DOHH2 (cell line): Measurements from ENCODE around the gene FDX1.

Experiments used
- H3F3A ChIP-seq: fragments of 200-600 bp; sonication (generic), shearing (Covaris generic); 2 replicates; pipeline ENCODE4 v1.6.0; 2016; ENCODE audit warnings: antibody characterized with exemption, mild to moderate bottlenecking; ENCODE audit not compliant: control insufficient read depth, insufficient read depth
- H3K27ac ChIP-seq: fragments of 200-600 bp; sonication (generic); 2 replicates; pipeline ENCODE4 v1.5.1; 2014; ENCODE audit warnings: low read depth, mild to moderate bottlenecking, low read length, moderate library complexity
- H3K27me3 ChIP-seq: fragments of 200-600 bp; sonication (generic); 2 replicates; pipeline ENCODE4 v1.6.1; 2014; ENCODE audit warnings: mild to moderate bottlenecking, low read length, mixed read lengths; ENCODE audit not compliant: control insufficient read depth
- H3K36me3 ChIP-seq: fragments of 200-600 bp; sonication (generic); 2 replicates; pipeline ENCODE4 v1.6.1; 2014; ENCODE audit warnings: mild to moderate bottlenecking, low read length, moderate library complexity, mixed read lengths; ENCODE audit not compliant: control insufficient read depth
- H3K4me1 ChIP-seq: fragments of 200-600 bp; sonication (generic); 2 replicates; pipeline ENCODE4 v1.6.1; 2014; ENCODE audit warnings: mild to moderate bottlenecking, low read length, mixed read lengths; ENCODE audit not compliant: control insufficient read depth
- H3K4me2 ChIP-seq: fragments of 200-600 bp; sonication (generic); 2 replicates; pipeline ENCODE4 v1.6.0; 2014; ENCODE audit warnings: mild to moderate bottlenecking, low read length, moderate library complexity
- H3K4me3 ChIP-seq: fragments of 200-600 bp; sonication (generic); 2 replicates; pipeline ENCODE4 v1.5.1; 2014; ENCODE audit warnings: mild to moderate bottlenecking, low read length, mixed read lengths
- H3K79me2 ChIP-seq: fragments of 200-600 bp; sonication (generic); 2 replicates; pipeline ENCODE4 v1.6.1; 2014; ENCODE audit warnings: mild to moderate bottlenecking, low read length, mixed read lengths; ENCODE audit not compliant: control insufficient read depth
- H3K9me2 ChIP-seq: fragments of 200-600 bp; sonication (generic); replicated peaks from 2 replicates; pipeline ENCODE4 v1.6.1; 2014; ENCODE audit warnings: mild to moderate bottlenecking, low read length, mixed read lengths; ENCODE audit not compliant: control insufficient read depth
- H3K9me3 ChIP-seq: fragments of 200-600 bp; sonication (generic); 2 replicates; pipeline ENCODE4 v1.6.1; 2014; ENCODE audit warnings: antibody characterized with exemption, low read length, mixed read lengths; ENCODE audit not compliant: control insufficient read depth, insufficient read depth
- H4K20me1 ChIP-seq: fragments of 200-600 bp; sonication (generic); 2 replicates; pipeline ENCODE4 v1.6.0; 2014; ENCODE audit warnings: low read depth, mild to moderate bottlenecking, antibody characterized with exemption, low read length, moderate library complexity; ENCODE audit not compliant: control insufficient read depth, insufficient read depth
- EZH2phosphoT487 ChIP-seq: fragments of 200-600 bp; sonication (generic); IDR thresholded peaks from 2 replicates; pipeline ENCODE4 v1.6.1; 2017; ENCODE audit warnings: borderline replicate concordance, mild to moderate bottlenecking, antibody characterized with exemption, low read length, moderate library complexity, mixed read lengths
- TF ChIP-seq, protein P1 (sequence below): fragments of 200-600 bp; sonication (generic); IDR thresholded peaks from one replicate; pipeline ENCODE4 v1.5.1; 2014; ENCODE audit warnings: antibody characterized with exemption, mild to moderate bottlenecking, low read depth, low read length; ENCODE audit not compliant: poor library complexity, severe bottlenecking

The FDX1 gene

DNA sequence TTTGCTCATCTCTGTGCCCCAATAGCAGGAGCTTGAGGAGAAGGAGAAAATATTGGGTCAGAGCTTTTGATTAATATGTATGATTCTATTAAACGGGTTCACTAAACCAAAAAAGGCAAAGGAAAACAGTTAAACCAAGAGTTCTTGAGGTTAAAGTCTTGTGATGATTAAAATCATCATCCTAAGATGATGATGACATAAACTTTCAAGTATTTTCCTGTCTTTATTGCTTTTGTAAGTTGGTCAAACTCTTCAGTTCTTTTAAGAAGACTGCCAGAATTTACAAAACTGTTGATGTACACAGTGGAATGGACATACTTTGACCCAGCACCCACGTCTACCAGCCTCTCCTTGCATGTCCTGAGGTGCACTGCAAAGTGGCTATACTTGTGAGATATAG is 41.0 kb downstream of the FDX1 start:
- Histone ChIP-seq H3K27ac (no peak overlapping the region), H4K20me1 (no peaks in the 10 kb centered on the region), H3K4me1 (no peaks in the 10 kb centered on the region), H3K4me3 (no peak overlapping the region), H3K4me2 (no peak overlapping the region), H3K27me3 (no peaks in the 10 kb centered on the region), H3K36me3 (no peaks in the 10 kb centered on the region), H3K9me3 (no peaks in the 10 kb centered on the region), H3F3A (no peaks in the 10 kb centered on the region), H3K79me2 (no peaks in the 10 kb centered on the region), H3K9me2 (no peaks in the 10 kb centered on the region)
- TF ChIP-seq, protein P1, sequence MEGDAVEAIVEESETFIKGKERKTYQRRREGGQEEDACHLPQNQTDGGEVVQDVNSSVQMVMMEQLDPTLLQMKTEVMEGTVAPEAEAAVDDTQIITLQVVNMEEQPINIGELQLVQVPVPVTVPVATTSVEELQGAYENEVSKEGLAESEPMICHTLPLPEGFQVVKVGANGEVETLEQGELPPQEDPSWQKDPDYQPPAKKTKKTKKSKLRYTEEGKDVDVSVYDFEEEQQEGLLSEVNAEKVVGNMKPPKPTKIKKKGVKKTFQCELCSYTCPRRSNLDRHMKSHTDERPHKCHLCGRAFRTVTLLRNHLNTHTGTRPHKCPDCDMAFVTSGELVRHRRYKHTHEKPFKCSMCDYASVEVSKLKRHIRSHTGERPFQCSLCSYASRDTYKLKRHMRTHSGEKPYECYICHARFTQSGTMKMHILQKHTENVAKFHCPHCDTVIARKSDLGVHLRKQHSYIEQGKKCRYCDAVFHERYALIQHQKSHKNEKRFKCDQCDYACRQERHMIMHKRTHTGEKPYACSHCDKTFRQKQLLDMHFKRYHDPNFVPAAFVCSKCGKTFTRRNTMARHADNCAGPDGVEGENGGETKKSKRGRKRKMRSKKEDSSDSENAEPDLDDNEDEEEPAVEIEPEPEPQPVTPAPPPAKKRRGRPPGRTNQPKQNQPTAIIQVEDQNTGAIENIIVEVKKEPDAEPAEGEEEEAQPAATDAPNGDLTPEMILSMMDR = no peak
- TF ChIP-seq EZH2phosphoT487 = no peak

DNA sequence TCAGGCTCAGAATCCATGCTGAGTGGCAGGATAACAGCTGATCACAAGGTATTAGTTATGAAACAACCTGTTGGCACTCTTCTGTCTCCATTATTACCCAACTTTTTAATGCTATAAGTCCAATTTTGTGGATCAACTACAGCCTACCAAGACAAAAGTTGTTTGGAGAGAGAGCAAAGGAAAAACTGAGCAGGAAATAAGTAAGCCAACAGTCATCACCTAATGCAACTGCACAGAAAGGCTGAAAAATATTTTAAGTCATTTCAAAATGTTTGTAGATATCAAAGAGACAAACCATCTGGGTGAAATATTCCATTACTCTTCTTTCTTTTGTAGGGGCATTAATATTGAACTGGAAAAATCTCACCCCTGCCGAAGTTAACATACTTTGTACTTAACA is 41.6 kb downstream of the FDX1 start:
- H3K4me3 ChIP-seq = no peak overlapping the region

DNA sequence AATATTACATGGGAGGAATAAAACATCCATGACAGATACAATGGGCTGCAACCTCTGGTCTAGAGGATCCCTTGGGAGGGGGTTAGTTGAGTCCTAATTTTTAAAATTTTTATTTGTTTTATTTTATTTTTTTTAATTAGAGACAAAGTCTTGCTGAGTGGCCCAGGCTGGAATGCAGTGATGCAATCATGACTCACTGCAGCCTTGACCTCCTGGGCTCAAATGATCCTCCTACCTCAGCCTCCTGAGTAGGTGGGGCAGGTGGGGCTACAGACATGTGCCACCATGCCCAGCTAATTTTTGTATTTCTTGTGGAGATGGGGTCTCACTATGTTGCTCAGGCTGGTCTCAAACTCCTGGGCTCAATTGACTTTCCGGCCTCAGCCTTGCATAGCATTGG is 43.1 kb downstream of the FDX1 start:
- Histone ChIP-seq H3F3A (no peaks in the 10 kb centered on the region), H3K4me3 (no peak overlapping the region), H3K4me1 (no peaks in the 10 kb centered on the region), H3K79me2 (no peaks in the 10 kb centered on the region), H3K4me2 (no peak overlapping the region), H3K27me3 (no peaks in the 10 kb centered on the region), H3K27ac (no peak overlapping the region), H3K36me3 (no peaks in the 10 kb centered on the region), H3K9me2 (no peaks in the 10 kb centered on the region), H4K20me1 (no peaks in the 10 kb centered on the region), H3K9me3 (no peaks in the 10 kb centered on the region)
- no peak for TF ChIP-seq EZH2phosphoT487
- TF ChIP-seq, protein P1 = no peak

More for the DNA sequence above, 41.6 kb downstream of the FDX1 start:
- no peaks in the 10 kb centered on the region for H3K9me2 ChIP-seq
- H3K4me2 ChIP-seq = no peak overlapping the region
- no peaks in the 10 kb centered on the region for H3K4me1 ChIP-seq
- H3K27ac ChIP-seq = no peak overlapping the region
- no peak for TF ChIP-seq EZH2phosphoT487
- TF ChIP-seq, protein P1 = no peak
- H4K20me1 ChIP-seq = no peaks in the 10 kb centered on the region
- H3K79me2 ChIP-seq = no peaks in the 10 kb centered on the region
- H3F3A ChIP-seq = no peaks in the 10 kb centered on the region
- H3K9me3 ChIP-seq = no peaks in the 10 kb centered on the region
- H3K27me3 ChIP-seq = no peaks in the 10 kb centered on the region
- no peaks in the 10 kb centered on the region for H3K36me3 ChIP-seq

DNA sequence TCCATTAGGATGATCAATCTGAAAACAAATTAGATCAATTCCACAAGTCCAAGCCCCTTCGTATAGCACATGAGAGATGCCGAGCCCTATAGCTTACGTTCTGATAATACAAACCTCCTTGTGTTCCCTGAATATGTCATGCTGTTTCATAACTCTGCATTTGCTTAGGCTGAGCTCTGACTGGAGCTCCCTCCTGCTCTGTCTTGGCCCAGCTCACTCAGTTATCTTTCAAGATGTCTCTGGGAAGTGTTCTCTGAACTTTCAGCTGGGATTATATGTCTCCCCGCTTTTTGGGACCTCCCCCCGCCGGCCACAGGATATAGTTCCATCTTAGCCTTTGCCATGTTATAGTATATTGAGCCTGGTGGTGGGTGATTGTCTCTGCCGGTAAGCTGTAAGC is 44.0 kb downstream of the FDX1 start:
- no peaks in the 10 kb centered on the region for H3K79me2 ChIP-seq
- no peaks in the 10 kb centered on the region for H3K9me2 ChIP-seq
- H3F3A ChIP-seq = no peaks in the 10 kb centered on the region
- H3K4me3 ChIP-seq = no peak overlapping the region
- no peaks in the 10 kb centered on the region for H3K4me1 ChIP-seq
- H3K36me3 ChIP-seq = no peaks in the 10 kb centered on the region
- H3K9me3 ChIP-seq = no peaks in the 10 kb centered on the region
- H3K27me3 ChIP-seq = no peaks in the 10 kb centered on the region
- H3K4me2 ChIP-seq = no peak overlapping the region
- no peak overlapping the region for H3K27ac ChIP-seq
- H4K20me1 ChIP-seq = no peaks in the 10 kb centered on the region
- TF ChIP-seq, protein P1 = no peak
- TF ChIP-seq EZH2phosphoT487 = no peak
